AML-193 (cell line): ENCODE results near the gene SLC5A10.

Experiments used
- DNase-seq, 2 experiments: peaks; one replicate each; lab custom pipeline; 2025; lab: John Stamatoyannopoulos, UW

Gene SLC5A10

GRCh38 chr17:19003543-19004420 lies 51.8 kb downstream of the SLC5A10 start:
- no peak for DNase-seq

DNA sequence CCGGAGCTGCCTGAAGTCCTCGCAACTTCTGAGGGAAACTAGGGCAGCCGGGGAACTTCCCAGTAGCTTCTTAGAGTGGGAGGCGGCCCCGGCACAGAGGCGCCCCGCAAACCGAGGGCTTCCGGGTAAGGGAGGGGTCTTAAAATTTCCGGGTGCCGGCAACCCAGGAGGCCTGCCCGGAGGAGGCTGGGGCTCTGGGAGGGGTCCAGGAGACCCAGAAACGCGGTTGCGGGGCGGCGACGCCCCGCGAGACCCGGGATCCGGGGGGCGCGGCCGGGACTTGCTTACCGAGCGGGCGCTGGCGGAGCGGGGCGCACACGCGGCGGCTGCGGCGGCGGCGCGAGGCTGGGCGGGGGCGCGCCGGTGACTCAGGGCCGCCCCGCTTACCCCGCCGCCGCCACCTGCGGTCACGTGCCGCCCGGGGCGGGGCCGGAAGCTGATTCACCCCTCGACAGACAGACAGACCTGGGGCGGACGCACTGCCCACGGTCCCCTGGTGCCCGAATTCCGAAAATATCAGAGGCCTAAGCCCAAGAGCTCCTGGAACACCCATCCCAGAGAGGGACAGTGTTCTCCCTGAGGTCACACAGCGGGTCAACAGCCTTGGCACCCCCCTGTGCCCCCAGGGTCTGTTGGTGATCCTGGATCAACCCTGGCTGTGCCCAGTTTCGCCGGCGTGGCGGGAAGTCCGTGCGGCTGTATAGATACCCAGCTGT lies 52.6 kb downstream of the SLC5A10 start, which contains the start of gene FAM83G:
Gene FAM83G, minus strand, starts transcription at position 344 of the 716 bp plus-strand sequence. CDS start 723 bp downstream, outside the sequence.
- no peak for DNase-seq

DNA sequence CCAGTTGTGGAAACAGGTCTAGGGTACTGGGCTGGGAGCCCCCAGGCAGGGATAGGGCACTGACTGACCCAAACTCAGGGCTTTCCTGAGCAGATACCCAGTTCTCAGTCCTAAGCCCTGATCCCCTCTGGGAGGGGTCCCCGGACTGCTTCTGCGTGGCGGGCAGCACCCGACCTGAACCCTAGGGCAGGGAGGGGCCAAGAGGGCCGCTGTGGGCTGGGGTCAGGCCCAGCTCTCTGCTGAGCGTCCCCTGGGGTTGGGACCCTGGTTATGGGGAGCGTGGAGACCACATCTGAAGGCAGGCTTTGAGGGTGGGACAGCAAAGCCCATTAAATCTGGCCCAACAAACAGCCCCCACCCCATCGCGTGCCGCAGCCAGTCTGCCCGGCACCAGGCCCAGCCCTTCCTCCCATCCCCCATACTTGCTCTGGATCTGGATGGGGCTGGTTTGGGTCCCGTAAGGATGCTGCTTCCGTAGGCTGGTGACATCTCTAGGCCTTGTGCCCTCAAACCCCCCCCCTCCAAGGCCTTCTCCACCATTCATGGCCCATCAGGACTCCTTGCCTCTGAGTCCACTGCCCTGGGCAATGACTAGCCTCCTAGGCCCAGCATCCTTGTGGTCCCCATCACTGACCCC lies 53.3 kb downstream of the SLC5A10 start:
- no peak for DNase-seq

- DNase-seq, result no peak
Observed at GRCh38 chr17:19005789-19006430, 53.9 kb downstream of the SLC5A10 start.

GRCh38 chr17:19006698-19007097 lies 54.7 kb downstream of the SLC5A10 start:
- DNase-seq, result no peak

- no peak for DNase-seq
Observed at GRCh38 chr17:19009970-19010369, 58.0 kb downstream of the SLC5A10 start.

DNA sequence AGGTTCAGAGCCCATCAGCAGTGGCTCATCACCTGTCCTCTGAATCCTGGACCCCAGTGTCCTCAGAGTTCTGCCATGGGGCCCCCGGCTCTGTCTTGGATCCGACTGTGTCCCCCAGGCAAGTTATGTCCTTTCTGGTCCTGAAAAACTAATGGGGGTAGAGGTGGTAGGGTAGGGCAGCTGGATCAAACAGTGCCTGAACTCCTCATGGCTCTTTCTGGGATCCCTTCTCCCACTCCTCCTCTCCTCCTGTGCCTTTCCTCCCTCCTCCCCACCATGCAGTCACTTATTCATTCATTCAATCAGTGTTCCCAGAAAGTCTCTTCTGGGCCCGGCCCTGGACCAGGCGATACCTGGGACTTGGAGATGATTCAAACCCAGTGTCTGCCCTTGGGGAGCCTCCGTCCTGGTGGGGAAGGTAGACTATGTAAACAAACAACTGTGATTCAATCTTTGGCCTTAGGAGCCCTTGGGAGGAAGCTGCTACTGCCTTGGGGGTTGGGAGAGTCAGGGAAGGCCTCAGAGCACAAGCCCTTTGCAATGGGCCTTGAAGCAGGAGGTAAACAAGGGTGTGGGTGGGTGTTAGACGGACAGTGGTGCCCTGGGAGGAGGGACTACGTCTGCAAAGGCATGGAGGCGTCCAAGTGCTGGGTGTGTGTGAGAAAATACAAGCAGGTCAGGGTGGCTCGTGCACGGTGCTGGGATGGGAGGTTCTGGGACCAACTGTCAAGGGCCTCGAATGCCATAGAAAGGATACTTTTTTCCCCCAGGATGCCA lies 59.0 kb downstream of the SLC5A10 start:
- DNase-seq, result no peak

DNA sequence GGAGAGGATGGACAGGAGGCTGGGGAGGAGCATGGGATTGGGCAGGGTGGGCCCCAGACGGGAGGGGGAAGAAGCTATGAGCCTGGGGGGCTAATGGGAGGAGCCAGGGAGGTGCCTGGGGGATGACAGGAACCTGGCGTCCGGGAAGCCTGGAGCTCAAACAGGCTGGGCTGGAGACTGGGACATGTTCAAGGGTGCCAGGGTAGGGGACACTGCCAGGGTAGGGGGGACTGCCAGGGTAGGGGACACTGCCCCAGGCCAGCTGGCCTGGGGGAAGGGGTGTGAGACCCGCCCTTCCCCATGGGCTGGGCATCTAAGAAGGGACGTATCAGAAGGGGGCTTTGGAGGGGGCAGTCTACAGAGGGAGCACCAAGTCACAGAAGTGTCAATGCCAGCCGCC lies 59.6 kb downstream of the SLC5A10 start:
- no peak for DNase-seq

DNA sequence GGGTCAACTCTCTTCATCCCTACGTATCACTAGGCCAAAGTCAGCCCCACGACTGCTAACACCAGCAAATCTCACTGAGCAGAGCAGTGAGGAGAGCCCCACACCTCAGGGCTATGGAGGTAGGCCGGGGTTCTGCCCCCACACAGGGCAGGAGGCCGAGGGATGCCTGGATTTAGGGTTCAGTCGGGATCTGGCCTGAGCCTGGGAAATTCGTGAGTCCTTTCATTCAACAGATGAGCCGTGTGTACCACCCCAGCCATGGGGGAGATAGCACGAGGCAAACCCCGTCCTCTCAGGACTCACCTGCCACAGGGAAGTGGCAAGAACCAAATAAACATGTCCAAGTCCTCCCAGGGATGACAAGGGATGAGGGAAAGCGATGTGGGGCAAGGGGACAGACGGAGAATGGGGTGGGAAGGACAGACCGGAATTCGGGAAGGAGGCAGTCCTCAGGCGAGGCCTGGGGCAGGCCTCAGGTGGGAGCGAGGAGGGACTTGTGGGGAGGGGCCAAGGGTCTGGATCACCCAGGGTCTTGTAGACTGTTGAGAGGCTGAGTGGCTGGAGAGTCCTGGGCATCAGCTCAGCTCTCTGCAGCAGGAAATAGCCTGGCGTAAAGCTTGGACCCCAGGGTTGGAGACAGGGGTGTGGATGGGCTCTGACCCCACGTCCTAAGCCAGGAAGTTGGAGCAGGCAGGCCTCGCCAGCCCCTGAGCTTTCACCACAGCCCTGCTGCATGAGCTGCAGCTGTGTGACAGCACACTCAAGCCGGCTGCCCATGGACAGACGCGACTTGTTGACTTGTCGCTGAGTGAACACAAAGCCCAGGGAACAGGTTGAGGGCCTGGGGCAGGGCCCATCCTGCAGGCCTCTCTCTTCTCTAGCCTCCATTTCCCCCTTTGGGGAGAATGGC lies 60.5 kb downstream of the SLC5A10 start:
- no peak for DNase-seq

- no peak for DNase-seq
Observed at GRCh38 chr17:19013226-19013625, 61.3 kb downstream of the SLC5A10 start.

DNA sequence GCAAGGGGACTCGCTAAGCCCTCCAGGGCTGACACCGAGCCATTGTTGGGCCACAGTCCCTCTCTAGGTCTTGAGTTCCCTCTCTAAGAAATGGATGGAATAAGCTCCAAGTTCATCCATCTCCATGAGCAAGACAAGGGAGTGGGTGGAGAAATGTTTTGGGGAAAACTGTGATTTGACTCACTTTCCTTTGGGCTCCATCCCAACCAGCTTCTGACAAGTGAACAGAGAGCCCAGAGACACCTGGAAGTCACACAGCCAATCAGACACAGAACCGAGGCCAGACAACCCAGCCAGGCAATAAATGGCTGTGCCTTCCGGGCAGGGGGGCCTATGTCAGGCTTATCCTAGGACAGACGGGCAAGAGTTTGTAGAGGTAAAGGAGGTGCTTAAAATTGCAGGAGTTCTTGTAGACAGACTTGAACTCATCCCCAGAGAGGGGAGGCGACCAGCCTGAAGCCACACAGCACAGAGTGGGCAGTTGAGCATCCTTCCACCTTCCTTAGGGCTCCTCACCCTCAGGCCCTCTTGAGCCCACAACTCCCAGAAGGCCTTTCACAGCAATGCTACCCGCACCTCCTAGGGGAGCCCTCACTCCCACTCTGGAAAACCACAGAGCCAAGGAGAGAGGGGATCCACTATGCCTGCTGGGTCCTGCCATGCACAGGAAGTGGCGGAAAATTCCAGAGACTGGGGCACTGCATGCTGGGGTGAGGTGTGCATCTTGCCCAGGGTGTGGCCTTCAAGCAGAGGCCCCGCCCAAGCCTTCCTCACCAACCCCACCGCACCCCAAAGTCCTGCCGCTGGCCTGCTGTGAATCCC lies 62.1 kb downstream of the SLC5A10 start:
- no peak for DNase-seq

DNA sequence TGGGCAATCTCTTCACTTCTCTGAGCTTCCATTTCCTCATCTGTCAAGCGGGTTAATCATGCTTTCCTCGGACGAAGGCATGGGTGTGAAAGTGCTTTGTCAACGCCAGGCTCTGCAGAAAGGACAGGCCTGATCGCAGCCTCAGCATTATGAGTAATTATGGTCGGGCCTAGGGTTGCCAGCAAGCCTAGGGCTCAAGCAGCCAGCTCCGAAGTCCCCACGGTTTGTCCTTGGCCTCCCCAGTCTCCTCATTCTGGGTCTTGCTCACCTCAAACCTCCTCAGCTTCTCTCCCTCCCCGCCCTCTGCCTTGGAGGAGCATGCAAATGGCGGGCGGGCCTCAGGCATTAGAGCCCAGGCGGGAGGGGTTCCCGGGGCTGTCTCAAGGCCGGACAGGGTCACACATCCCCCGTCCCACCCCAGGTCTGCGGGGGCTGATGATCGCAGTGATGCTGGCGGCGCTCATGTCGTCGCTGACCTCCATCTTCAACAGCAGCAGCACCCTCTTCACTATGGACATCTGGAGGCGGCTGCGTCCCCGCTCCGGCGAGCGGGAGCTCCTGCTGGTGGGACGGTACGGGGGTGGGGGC lies 62.8 kb downstream of the SLC5A10 start:
- DNase-seq, result no peak

GRCh38 chr17:19015428-19015827 lies 63.5 kb downstream of the SLC5A10 start:
- no peak for DNase-seq

- no peak for DNase-seq
Observed at GRCh38 chr17:19016297-19016696, 64.3 kb downstream of the SLC5A10 start.

- DNase-seq, result no peak
Observed at GRCh38 chr17:19016881-19017280, 64.9 kb downstream of the SLC5A10 start.

DNA sequence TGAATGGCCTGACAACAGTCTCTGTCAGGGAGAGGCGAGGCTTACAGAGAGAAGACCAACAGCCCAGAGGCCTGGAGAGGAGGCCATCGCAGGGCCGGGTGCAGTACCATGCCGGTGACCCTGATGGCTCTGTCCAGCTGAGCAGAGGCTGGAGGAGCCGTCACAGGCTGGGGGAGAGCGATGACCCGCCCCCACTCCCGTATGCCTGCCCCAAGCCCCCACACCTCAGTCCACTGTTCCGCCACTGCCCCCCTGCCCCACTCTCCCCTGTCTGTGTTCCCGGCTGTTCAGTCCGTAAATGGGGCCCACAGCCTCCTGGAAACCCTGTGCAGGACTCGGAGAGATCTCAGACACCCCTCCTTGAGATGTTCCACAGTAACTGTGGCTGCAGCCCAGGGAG lies 65.4 kb downstream of the SLC5A10 start:
- no peak for DNase-seq

- no peak for DNase-seq
Observed at GRCh38 chr17:19017804-19018599, 66.0 kb downstream of the SLC5A10 start.

DNA sequence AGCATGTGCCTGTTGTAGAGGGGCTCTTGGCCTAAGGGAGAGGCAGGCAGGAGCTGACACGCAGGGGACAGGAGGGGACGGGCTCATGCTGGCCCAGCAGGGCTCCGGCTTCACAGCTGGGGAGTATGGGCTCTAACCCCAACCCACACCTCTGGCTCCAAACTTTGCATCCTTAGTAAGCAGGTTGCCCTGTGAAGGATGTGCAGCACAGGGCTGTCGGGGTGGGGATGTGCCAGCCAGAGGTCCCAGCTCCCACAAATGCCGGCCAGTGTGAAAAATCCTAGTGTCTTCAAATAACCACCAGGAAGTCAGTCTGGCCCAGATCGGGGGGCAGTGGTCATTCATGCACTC lies 66.6 kb downstream of the SLC5A10 start:
- no peak for DNase-seq
